IMR-90 (cell line): ENCODE measurements around the gene OR14I1. TPM values are rescaled to one million over a fixed set of nuclear protein-coding genes. Genes with fewer than 3 reads are reported as not detected.

Source experiments
- ATAC-seq: fragments of 200-7000 bp; cut with Tn5 transposase; 2 replicates; pipeline ENCODE4 v1.9.1; 2020; ENCODE audit warnings: low read depth, mild to moderate bottlenecking, moderate library complexity
- BruUV-seq: library from RNA; stranded (reverse); fragments of 400-500 nt; replicated peaks from 2 replicates; lab custom pipeline; 2021; lab: Mats Ljungman, UMichigan
- CTCF ChIA-PET: fragments of 300-600 bp; formaldehyde crosslinking; extraction: SDS; loops from one replicate; lab custom pipeline; 2021; ENCODE audit warnings: antibody characterized with exemption; lab: Yijun Ruan, JAX
- POLR2A ChIA-PET: fragments of 300-600 bp; sonication (Branson Sonifier 250); formaldehyde crosslinking; loops from one replicate; lab custom pipeline; 2022; ENCODE audit warnings: antibody characterized with exemption; ENCODE audit not compliant: unreplicated experiment; lab: Charles Lee
- DNase-seq: peaks from one replicate; pipeline ENCODE4 v3.0.0; 2013
- H2AFZ ChIP-seq: replicated peaks from 2 replicates; pipeline ENCODE3; 2013; ENCODE audit warnings: low read length, mild to moderate bottlenecking; ENCODE audit not compliant: poor library complexity
- H2AK5ac ChIP-seq: 2 replicates; pipeline ENCODE4 v1.6.1; 2013; ENCODE audit warnings: low read depth, low read length, inconsistent platforms
- H2AK9ac ChIP-seq: replicated peaks from 2 replicates; pipeline ENCODE3; 2013; ENCODE audit warnings: mild to moderate bottlenecking, low read depth, low read length, moderate library complexity; ENCODE audit not compliant: poor library complexity
- H2BK120ac ChIP-seq: 2 replicates; pipeline ENCODE4 v1.6.1; 2013; ENCODE audit warnings: low read depth, low read length, inconsistent platforms
- H2BK15ac ChIP-seq: 3 replicates; pipeline ENCODE4 v1.6.1; 2013; ENCODE audit warnings: low read depth, low read length, inconsistent platforms
- H2BK20ac ChIP-seq: 2 replicates; pipeline ENCODE4 v1.6.1; 2013; ENCODE audit warnings: low read depth, mild to moderate bottlenecking, inconsistent platforms, low read length, moderate library complexity
- H2BK5ac ChIP-seq: 2 replicates; pipeline ENCODE4 v1.6.1; 2013; ENCODE audit warnings: mild to moderate bottlenecking, low read depth, low read length, inconsistent platforms; ENCODE audit not compliant: poor library complexity, severe bottlenecking
- H3K14ac ChIP-seq: replicated peaks from 2 replicates; pipeline ENCODE4 v1.6.1; 2013; ENCODE audit warnings: low read depth, low read length, inconsistent platforms
- H3K18ac ChIP-seq: 2 replicates; pipeline ENCODE4 v1.6.1; 2013; ENCODE audit warnings: low read depth, low read length, control low read depth
- H3K23ac ChIP-seq: 2 replicates; pipeline ENCODE4 v1.6.1; 2013; ENCODE audit warnings: low read depth, low read length, inconsistent platforms
- H3K27ac ChIP-seq: 2 replicates; pipeline ENCODE4 v1.5.1; 2013; ENCODE audit warnings: mild to moderate bottlenecking, control low read depth, low read length; ENCODE audit not compliant: insufficient read depth
- H3K27me3 ChIP-seq: 2 replicates; pipeline ENCODE4 v1.6.1; 2013; ENCODE audit warnings: low read length; ENCODE audit not compliant: control insufficient read depth, insufficient read depth
- H3K36me3 ChIP-seq: 2 replicates; pipeline ENCODE4 v1.6.1; 2013; ENCODE audit warnings: low read length, mixed read lengths; ENCODE audit not compliant: control insufficient read depth, insufficient read depth
- H3K4ac ChIP-seq: 2 replicates; pipeline ENCODE4 v1.6.1; 2013; ENCODE audit warnings: low read depth, low read length, inconsistent platforms
- H3K4me1 ChIP-seq: 2 replicates; pipeline ENCODE4 v1.6.1; 2013; ENCODE audit warnings: low read length, mixed read lengths; ENCODE audit not compliant: control insufficient read depth, insufficient read depth
- H3K4me2 ChIP-seq: 2 replicates; pipeline ENCODE4 v1.6.1; 2013; ENCODE audit warnings: low read depth, mild to moderate bottlenecking, control low read depth, low read length, moderate library complexity
- H3K4me3 ChIP-seq: 2 replicates; pipeline ENCODE4 v1.5.1; 2013; ENCODE audit warnings: low read depth, mild to moderate bottlenecking, control low read depth, low read length, moderate library complexity; ENCODE audit not compliant: insufficient read depth
- H3K56ac ChIP-seq: 2 replicates; pipeline ENCODE4 v1.6.1; 2013; ENCODE audit warnings: low read length, inconsistent platforms; ENCODE audit not compliant: insufficient read depth; ENCODE audit errors: extremely low read depth
- H3K79me1 ChIP-seq, 2 experiments: 2 replicates each; pipeline ENCODE4 v1.6.1; 2013; ENCODE audit warnings: low read length in 2 of 2, inconsistent platforms in 1 of 2, low read depth in 1 of 2
- H3K9ac ChIP-seq: 2 replicates; pipeline ENCODE4 v1.6.1; 2013; ENCODE audit warnings: low read depth, low read length, control low read depth
- H3K9me1 ChIP-seq: 2 replicates; pipeline ENCODE4 v1.6.1; 2013; ENCODE audit warnings: low read length, inconsistent platforms; ENCODE audit not compliant: insufficient read depth
- H3K9me3 ChIP-seq: 2 replicates; pipeline ENCODE4 v1.6.1; 2013; ENCODE audit warnings: low read length; ENCODE audit not compliant: control insufficient read depth, insufficient read depth
- H4K20me1 ChIP-seq: 2 replicates; pipeline ENCODE4 v1.6.1; 2013; ENCODE audit warnings: low read length, inconsistent platforms; ENCODE audit not compliant: insufficient read depth
- H4K5ac ChIP-seq: 2 replicates; pipeline ENCODE4 v1.6.1; 2013; ENCODE audit warnings: mild to moderate bottlenecking, low read depth, low read length, control low read depth
- H4K8ac ChIP-seq, 2 experiments: 2 replicates each; pipeline ENCODE4 v1.6.1; 2013; ENCODE audit warnings: low read depth in 2 of 2, low read length in 2 of 2, control low read depth in 1 of 2, inconsistent platforms in 1 of 2
- H4K91ac ChIP-seq: 2 replicates; pipeline ENCODE4 v1.6.1; 2013; ENCODE audit warnings: low read depth, low read length, inconsistent platforms; ENCODE audit not compliant: insufficient read depth
- BHLHE40 ChIP-seq: fragments of 150-350 bp; IDR thresholded peaks from 2 replicates; pipeline ENCODE4 v1.6.1; 2016; ENCODE audit warnings: mild to moderate bottlenecking, low read depth, low read length
- CEBPB ChIP-seq: IDR thresholded peaks from 2 replicates; pipeline ENCODE4 v1.6.1; 2012; ENCODE audit warnings: low read depth, low read length, improper control_type of control experiment
- CHD1 ChIP-seq: IDR thresholded peaks from 2 replicates; pipeline ENCODE4 v1.6.1; 2012; ENCODE audit warnings: low read depth, low read length, improper control_type of control experiment
- FOS ChIP-seq: fragments of 150-350 bp; IDR thresholded peaks from 2 replicates; pipeline ENCODE4 v1.6.1; 2016; ENCODE audit warnings: low read depth, low read length
- MAFK ChIP-seq: IDR thresholded peaks from 2 replicates; pipeline ENCODE4 v1.6.1; 2012; ENCODE audit warnings: low read depth, low read length, improper control_type of control experiment
- MAZ ChIP-seq: IDR thresholded peaks from 2 replicates; pipeline ENCODE4 v1.6.1; 2012; ENCODE audit warnings: low read depth, mild to moderate bottlenecking, low read length, improper control_type of control experiment, moderate library complexity, borderline replicate concordance
- MXI1 ChIP-seq: IDR thresholded peaks from 2 replicates; pipeline ENCODE4 v1.6.1; 2012; ENCODE audit warnings: low read depth, mild to moderate bottlenecking, low read length, moderate library complexity, borderline replicate concordance
- NFE2L2 ChIP-seq: fragments of 150-350 bp; IDR thresholded peaks from 2 replicates; pipeline ENCODE4 v1.6.1; 2016; ENCODE audit warnings: low read depth, mild to moderate bottlenecking, low read length
- POLR2A ChIP-seq: IDR thresholded peaks from 2 replicates; pipeline ENCODE4 v1.6.1; 2012; ENCODE audit warnings: mild to moderate bottlenecking, low read depth, low read length
- RAD21 ChIP-seq: IDR thresholded peaks from 2 replicates; pipeline ENCODE4 v1.6.1; 2012; ENCODE audit warnings: low read length, improper control_type of control experiment
- RCOR1 ChIP-seq: IDR thresholded peaks from 2 replicates; pipeline ENCODE4 v1.6.1; 2012; ENCODE audit warnings: mild to moderate bottlenecking, low read length, improper control_type of control experiment; ENCODE audit not compliant: insufficient replicate concordance
- RFX5 ChIP-seq: IDR thresholded peaks from 2 replicates; pipeline ENCODE4 v1.8.0; 2012; ENCODE audit warnings: low read depth, mild to moderate bottlenecking, low read length, moderate library complexity
- SMC3 ChIP-seq: fragments of 150-350 bp; IDR thresholded peaks from 2 replicates; pipeline ENCODE4 v1.6.1; 2016; ENCODE audit warnings: low read depth, mild to moderate bottlenecking, antibody characterized with exemption, low read length, moderate library complexity
- WGBS, 2 experiments: methylation state at CpG; one replicate each; pipeline versions ENCODE4 v1.1.5 to v1.1.7; 2013; ENCODE audit warnings: missing lambda C conversion rate in 2 of 2; ENCODE audit not compliant: insufficient read length in 1 of 2; ENCODE audit errors: extremely low coverage in 2 of 2; 5-methylcytosine and 5-hydroxymethylcytosine counted together
- dilution Hi-C: fragments of 300-500 bp; cut with HindIII; formaldehyde crosslinking; loops from one replicate; pipeline ENCODE4 v1.14.3; 2018; ENCODE audit warnings: low sequenced_read_pairs; ENCODE audit not compliant: unreplicated experiment
- in situ Hi-C: fragments of 300-500 bp; cut with MboI; formaldehyde crosslinking; loops from 3 replicates; pipeline ENCODE4 v1.14.3; 2019; ENCODE audit warnings: low sequenced_read_pairs, inconsistent platforms, mixed read lengths
- intact Hi-C: fragments of 100-400 bp; cut with micrococcal nuclease; formaldehyde crosslinking; loops from 2 replicates; pipeline ENCODE4 v1.10.0; 2022
- polyA plus RNA-seq, 3 experiments: library from polyadenylated mRNA; depleted of rRNA; stranded (reverse); fragments of >200 nt; gene quantifications; 2 replicates each; pipeline ENCODE4 v1.2.3, GENCODE V29; 2012; ENCODE audit warnings: low replicate concordance in 1 of 3
- total RNA-seq: library from RNA; depleted of rRNA; stranded (reverse); fragments of >200 nt; gene quantifications from 2 replicates; pipeline ENCODE4 v1.2.3, GENCODE V29; 2012
- TF ChIP-seq, protein P1 (sequence below): conservative IDR thresholded peaks from 2 replicates; pipeline ENCODE4 v1.5.1; 2012; ENCODE audit warnings: mild to moderate bottlenecking, low read depth, low read length, improper control_type of control experiment
- TF ChIP-seq, protein P2 (sequence below): fragments of 150-350 bp; IDR thresholded peaks from 2 replicates; pipeline ENCODE4 v1.6.1; 2016; ENCODE audit warnings: low read depth, mild to moderate bottlenecking, low read length, moderate library complexity, borderline replicate concordance
- TF ChIP-seq, protein P3 (sequence below): fragments of 150-350 bp; IDR thresholded peaks from 2 replicates; pipeline ENCODE4 v1.6.1; 2017; ENCODE audit warnings: mild to moderate bottlenecking, antibody characterized with exemption, low read length, low read depth

Gene OR14I1
- total and polyA plus RNA-seq, 2 of the 4 experiments (the other 2 are of a cell fraction), result not detected

DNA sequence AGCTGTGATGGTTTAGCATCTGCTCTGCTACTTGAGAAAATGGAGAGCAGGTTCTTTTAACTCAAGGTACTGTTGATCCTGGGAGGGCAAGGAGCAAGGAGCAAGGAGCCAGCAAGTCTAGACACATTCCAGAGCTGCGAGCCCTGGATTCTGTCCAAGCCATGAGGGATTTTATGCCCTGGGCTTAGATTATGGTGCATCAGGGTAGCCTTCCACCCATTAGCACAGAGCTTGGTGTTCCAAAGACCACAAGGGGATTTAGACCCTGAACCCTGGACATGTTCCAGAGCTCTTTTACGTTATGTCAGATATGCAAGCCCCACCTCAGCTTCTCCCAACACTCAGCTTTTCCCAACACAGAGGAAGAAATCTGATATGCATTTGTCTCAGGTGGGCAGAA, 2.0 kb upstream of the OR14I1 start:
- Histone ChIP-seq H2BK20ac (no peak overlapping the region), H3K4ac (no peak overlapping the region), H3K9ac (no peak overlapping the region), H2BK5ac (no peak overlapping the region), H3K79me1 (no peaks in the 10 kb centered on the region), H2AK5ac (no peak overlapping the region), H3K18ac (no peak overlapping the region), H2AFZ (no peak overlapping the region), H3K14ac (no peak overlapping the region), H3K27ac (no peak overlapping the region), H3K4me2 (no peak overlapping the region), H4K91ac (no peak overlapping the region), H4K8ac (no peak overlapping the region), H3K4me1 (no peaks in the 10 kb centered on the region), H4K5ac (no peak overlapping the region), H2BK120ac (no peak overlapping the region), H3K9me1 (no peaks in the 10 kb centered on the region), H4K20me1 (no peaks in the 10 kb centered on the region), H3K23ac (no peak overlapping the region), H3K4me3 (no peak overlapping the region), H3K36me3 (no peaks in the 10 kb centered on the region), H3K56ac (no peak overlapping the region), H3K27me3 (no peaks in the 10 kb centered on the region), H3K9me3 (peaks cover 12% of the 10 kb centered on the region; the same call in 1 of the 2 replicates), H2BK15ac (no peak overlapping the region), H2AK9ac (no peak overlapping the region)
- dilution Hi-C loops, result no loop called here
- in situ Hi-C loops, result no loop called here
- CTCF ChIA-PET, result no interaction called here
- no CpG with 5 or more reads among the region's 2 CpGs for WGBS, 2 experiments
- ATAC-seq, result no peak
- no peak for DNase-seq
- intact Hi-C loops, result no loop called here
- POLR2A ChIA-PET, result no interaction called here
- TF ChIP-seq MAFK (no peak), RCOR1 (no peak), MAZ (no peak), MXI1 (no peak), CHD1 (no peak), CEBPB (no peak), BHLHE40 (no peak), SMC3 (no peak), RFX5 (no peak), FOS (no peak), RAD21 (no peak), NFE2L2 (no peak), POLR2A (no peak)
- TF ChIP-seq, protein P1, sequence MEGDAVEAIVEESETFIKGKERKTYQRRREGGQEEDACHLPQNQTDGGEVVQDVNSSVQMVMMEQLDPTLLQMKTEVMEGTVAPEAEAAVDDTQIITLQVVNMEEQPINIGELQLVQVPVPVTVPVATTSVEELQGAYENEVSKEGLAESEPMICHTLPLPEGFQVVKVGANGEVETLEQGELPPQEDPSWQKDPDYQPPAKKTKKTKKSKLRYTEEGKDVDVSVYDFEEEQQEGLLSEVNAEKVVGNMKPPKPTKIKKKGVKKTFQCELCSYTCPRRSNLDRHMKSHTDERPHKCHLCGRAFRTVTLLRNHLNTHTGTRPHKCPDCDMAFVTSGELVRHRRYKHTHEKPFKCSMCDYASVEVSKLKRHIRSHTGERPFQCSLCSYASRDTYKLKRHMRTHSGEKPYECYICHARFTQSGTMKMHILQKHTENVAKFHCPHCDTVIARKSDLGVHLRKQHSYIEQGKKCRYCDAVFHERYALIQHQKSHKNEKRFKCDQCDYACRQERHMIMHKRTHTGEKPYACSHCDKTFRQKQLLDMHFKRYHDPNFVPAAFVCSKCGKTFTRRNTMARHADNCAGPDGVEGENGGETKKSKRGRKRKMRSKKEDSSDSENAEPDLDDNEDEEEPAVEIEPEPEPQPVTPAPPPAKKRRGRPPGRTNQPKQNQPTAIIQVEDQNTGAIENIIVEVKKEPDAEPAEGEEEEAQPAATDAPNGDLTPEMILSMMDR, result no peak
- TF ChIP-seq, protein P2, sequence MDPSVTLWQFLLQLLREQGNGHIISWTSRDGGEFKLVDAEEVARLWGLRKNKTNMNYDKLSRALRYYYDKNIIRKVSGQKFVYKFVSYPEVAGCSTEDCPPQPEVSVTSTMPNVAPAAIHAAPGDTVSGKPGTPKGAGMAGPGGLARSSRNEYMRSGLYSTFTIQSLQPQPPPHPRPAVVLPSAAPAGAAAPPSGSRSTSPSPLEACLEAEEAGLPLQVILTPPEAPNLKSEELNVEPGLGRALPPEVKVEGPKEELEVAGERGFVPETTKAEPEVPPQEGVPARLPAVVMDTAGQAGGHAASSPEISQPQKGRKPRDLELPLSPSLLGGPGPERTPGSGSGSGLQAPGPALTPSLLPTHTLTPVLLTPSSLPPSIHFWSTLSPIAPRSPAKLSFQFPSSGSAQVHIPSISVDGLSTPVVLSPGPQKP, result no peak
- TF ChIP-seq, protein P3, sequence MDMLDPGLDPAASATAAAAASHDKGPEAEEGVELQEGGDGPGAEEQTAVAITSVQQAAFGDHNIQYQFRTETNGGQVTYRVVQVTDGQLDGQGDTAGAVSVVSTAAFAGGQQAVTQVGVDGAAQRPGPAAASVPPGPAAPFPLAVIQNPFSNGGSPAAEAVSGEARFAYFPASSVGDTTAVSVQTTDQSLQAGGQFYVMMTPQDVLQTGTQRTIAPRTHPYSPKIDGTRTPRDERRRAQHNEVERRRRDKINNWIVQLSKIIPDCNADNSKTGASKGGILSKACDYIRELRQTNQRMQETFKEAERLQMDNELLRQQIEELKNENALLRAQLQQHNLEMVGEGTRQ, result no peak
- BruUV-seq, result no TSS peak
